ENCODE data around the gene KNDC1. TPM values are rescaled to one million over a fixed set of nuclear protein-coding genes. Genes with fewer than 3 reads are reported as not detected.

KNDC1 gene
- total and polyA plus RNA-seq, 2 experiments from 2014 or later: 1.8 to 16.0 TPM

DNA sequence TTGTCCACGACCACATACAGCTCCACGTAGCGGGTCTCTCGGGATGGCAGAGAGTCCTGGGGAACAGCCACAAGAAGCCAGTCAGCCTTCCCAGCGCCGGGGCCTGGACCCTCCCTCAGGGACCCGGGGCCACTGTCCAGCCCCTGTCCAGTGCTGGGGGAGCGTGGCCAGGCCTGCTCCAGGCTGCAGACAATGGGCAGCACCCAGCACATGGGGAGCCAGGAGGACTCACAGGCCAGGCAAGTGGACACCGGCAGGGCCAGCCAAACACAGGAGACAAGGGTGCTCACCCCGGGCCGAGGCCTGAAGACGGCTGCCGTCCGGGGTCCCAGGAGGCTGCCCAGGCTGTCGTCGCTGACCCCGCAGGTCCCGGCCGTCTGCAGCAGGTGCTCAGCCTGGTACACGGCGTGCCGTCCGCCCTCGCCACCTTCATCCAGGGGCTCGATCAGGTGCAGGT is 113.0 kb downstream of the KNDC1 start:
- no peak overlapping the region for H3K27ac ChIP-seq (ENCODE audit: low read depth)
- H3K27me3 Mint-ChIP-seq (ENCODE audit: insufficient read depth, low read depth, poor library complexity): peaks cover 5% of the 10 kb centered on the region
- no peak overlapping the region for H3K27ac Mint-ChIP-seq
- H3K4me2 ChIP-seq: no peak overlapping the region
- no peak overlapping the region for H2AFZ ChIP-seq
- H3K27me3 ChIP-seq (ENCODE audit: insufficient read depth): no peaks in the 10 kb centered on the region
- no peaks in the 10 kb centered on the region for H3K79me2 ChIP-seq (replicated peaks; ENCODE audit: insufficient read depth)
- H3K9me3 Mint-ChIP-seq: no peaks in the 10 kb centered on the region
- no peaks in the 10 kb centered on the region for H3F3A ChIP-seq (replicated peaks; ENCODE audit: low read depth)
- no peak for ATAC-seq
- H3K9me2 ChIP-seq (ENCODE audit: insufficient read depth): no peaks in the 10 kb centered on the region
- no peak for DNase-seq (ENCODE audit: low spot score)
- H3K4me1 Mint-ChIP-seq: peaks cover 4% of the 10 kb centered on the region; the same call in 2 of the 3 replicates
- no peak overlapping the region for H3K4me3 Mint-ChIP-seq
- no peaks in the 10 kb centered on the region for H3K36me3 Mint-ChIP-seq (ENCODE audit: low read depth)
- no peaks in the 10 kb centered on the region for H3K36me3 ChIP-seq (ENCODE audit: insufficient read depth)
- TF ChIP-seq EZH2phosphoT487 (IDR thresholded peaks at IDR 0.05; ENCODE audit: unreplicated experiment) (no peak), JUNB (IDR thresholded peaks at IDR 0.05; ENCODE audit: unreplicated experiment) (no peak), REST (IDR thresholded peaks at IDR 0.05; ENCODE audit: unreplicated experiment) (no peak), ZNF462 (CRISPR knock-in tag; IDR thresholded peaks at IDR 0.05) (no peak), ZNF114 (CRISPR knock-in tag; IDR thresholded peaks at IDR 0.05) (no peak), POLR2AphosphoS5 (IDR thresholded peaks at IDR 0.05; ENCODE audit: low read depth) (no peak), CTCF (conservative IDR thresholded peaks at IDR 0.05; ENCODE audit: low read depth in 2 of 2) (no peak), STAT1 (IDR thresholded peaks at IDR 0.05; ENCODE audit: unreplicated experiment) (no peak), EZH2 (IDR thresholded peaks at IDR 0.05; ENCODE audit: low read depth, unreplicated experiment) (no peak), CREB1 (CRISPR knock-in tag; IDR thresholded peaks at IDR 0.05; ENCODE audit: low read depth) (no peak), NANOG (IDR thresholded peaks at IDR 0.05; ENCODE audit: borderline replicate concordance) (no peak), ZNF331 (CRISPR knock-in tag; IDR thresholded peaks at IDR 0.05; ENCODE audit: low read depth) (no peak)
- TF ChIP-seq, protein P1, sequence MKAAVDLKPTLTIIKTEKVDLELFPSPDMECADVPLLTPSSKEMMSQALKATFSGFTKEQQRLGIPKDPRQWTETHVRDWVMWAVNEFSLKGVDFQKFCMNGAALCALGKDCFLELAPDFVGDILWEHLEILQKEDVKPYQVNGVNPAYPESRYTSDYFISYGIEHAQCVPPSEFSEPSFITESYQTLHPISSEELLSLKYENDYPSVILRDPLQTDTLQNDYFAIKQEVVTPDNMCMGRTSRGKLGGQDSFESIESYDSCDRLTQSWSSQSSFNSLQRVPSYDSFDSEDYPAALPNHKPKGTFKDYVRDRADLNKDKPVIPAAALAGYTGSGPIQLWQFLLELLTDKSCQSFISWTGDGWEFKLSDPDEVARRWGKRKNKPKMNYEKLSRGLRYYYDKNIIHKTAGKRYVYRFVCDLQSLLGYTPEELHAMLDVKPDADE (IDR thresholded peaks at IDR 0.05): no peak
- no peak overlapping the region for H3K4me3 ChIP-seq
- H3K4me1 ChIP-seq (ENCODE audit: insufficient read depth): no peaks in the 10 kb centered on the region
- H4K20me1 ChIP-seq (replicated peaks; ENCODE audit: insufficient read depth): no peaks in the 10 kb centered on the region

Data from GM23338 (cell line).